Cardiac septum (tissue), 1 donor: ENCODE measurements around the gene TMEM87B. TPM values are rescaled to one million over a fixed set of nuclear protein-coding genes. Genes with fewer than 3 reads are reported as not detected.
"Not testable (repeated sequence)": the region's sequence is repeated elsewhere in the genome, so short reads cannot be mapped to it uniquely, and the experiment has no call there.

ENCODE experiments used
- DNase-seq: peaks from one replicate; pipeline ENCODE4 v3.0.0-alpha.2; 2020; ENCODE audit warnings: low spot score
- intact Hi-C: fragments of 100-400 bp; cut with DNase I; formaldehyde crosslinking; loops from one replicate; pipeline ENCODE4 v1.14.0; 2022
- total RNA-seq: library from RNA; stranded (reverse); fragmentation: NEBNext Ultra II Directional; extraction: Animal tissue kit (Norgen Biotek cat#: 25700); gene quantifications from one replicate; pipeline ENCODE4 v1.2.1, GENCODE V29; 2021
- donor health status: DM: no; HTN: no; CAD: no.

The TMEM87B gene
- total RNA-seq, 1 donor from 2014 or later = 11.0 TPM

DNA sequence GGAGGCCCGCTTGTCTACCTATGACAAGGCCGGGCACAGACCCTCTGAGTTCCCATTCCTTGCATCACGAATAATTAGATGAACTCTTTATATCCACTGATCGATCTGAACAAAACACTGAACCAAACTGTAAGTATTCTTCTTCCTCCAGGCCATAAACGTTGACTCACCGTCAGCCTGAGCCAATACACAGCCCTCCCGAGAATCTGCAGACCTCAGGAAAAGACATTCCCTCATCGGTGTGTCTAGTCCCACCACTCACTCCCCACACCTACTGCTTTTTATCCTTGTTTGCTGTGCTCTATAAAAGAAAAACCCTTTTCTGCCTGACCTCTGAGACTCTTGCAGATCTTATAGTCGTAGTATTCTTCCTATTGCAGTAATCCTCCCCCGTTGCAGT is 41.0 kb downstream of the TMEM87B start:
- no peak for DNase-seq
- intact Hi-C loops = no loop called here

DNA sequence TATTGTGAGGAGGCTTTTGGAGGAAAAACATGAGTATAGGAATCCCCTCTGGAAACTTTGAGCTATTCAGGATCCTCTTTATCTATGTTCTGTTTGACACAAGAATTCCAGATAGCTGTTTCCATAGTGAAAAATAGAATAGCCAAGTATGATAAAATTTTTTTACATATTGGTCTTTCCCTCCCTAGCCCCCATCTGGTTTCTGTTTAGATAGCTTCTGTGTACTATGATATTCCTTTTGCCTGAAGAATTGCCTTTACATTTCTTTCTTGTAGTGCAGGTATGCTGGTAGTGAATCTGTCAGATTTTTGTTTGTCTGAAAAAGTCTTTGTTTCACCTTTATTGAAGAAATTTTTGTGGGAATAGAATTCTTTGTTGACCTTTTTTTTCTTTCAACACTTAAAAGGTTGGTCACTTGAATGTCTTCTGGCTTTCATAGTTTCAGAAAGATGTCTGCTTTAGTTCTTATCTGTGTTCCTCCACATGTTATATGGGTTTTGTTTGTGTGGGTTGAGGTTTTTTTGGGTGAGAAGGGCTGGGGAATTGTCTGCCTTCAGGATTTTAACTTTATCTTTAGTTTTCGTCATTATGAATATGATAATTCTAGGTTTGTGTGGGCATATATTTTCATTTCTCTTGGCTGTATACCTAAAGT is 53.2 kb downstream of the TMEM87B start:
- intact Hi-C loops = no loop called here
- no peak for DNase-seq

DNA sequence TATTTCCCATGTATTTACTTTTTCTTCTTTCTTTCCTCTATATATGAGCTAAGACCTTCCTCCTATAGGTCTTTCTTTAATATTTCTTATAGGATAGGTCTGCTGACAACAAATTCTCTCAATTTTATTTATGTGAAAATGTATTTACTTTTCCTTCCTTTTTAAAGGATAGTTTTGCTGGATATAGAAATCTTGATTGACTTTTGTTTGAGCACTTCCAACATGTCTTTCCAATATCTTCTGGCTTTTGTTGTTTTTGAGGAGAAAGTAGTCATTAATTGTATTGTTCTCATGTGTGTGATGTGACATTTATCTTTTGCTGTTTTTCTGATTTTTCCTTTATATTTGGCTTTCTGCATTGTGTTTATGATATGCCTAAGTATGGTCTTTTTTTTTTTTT is 54.2 kb downstream of the TMEM87B start:
- DNase-seq = no peak
- intact Hi-C loops = no loop called here

DNA sequence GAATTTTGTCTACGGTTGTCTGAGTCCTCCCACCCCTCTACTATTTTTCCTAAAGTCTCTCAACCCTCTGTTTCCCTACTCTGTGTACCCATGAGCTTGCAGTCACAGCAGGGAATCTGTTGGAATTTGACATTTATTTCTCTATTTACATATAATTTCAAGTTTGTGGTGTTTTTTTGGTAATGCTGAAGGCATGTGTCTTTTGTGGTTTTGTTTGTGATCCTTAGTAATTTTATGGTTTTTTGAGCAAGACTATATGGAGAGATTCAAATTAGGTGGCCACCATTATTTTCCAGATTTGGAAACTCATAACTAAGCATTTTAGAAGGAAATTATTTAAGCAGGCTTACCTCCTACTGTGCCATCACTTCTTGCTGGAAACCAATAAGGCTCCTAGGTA is 55.9 kb downstream of the TMEM87B start:
- DNase-seq = no peak
- intact Hi-C loops = no loop called here

DNA sequence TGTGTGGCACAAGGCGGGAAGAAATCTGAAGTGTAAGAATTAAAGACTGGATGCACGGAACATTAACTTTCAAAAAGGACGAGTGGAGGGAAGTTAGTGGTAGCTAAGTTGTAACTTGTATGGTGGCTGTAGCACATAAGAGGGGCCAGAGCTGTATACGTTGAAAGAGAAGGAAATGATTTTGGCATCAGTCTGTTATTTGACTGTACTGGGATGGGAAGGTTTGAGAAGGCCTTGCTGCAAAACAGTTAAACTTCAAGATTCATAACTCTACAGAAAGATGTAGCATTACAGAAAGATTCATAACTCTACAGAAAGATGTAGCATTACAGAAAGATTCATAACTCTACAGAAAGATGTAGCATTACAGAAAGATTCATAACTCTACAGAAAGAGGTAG is 58.3 kb downstream of the TMEM87B start:
- DNase-seq, intact Hi-C loops: not testable (repeated sequence)

DNA sequence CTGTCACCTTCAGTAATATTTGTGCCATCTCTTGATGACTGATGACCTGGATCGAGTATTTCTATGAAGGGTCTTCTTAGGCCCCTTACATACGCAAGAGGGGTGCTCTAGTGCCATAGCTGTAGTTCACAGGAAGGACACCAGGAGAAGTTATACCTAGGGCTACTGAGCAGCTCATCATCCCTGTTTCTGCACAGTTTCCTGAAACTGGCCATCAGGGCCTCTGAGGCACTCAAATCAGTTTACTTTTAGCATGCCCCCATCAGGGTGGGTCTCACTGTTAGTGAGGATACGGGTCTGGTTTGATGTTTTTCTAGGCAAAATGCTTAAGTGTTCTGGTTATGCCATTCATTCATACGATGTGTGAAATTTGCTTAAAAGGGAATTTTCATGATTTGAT is 63.1 kb downstream of the TMEM87B start:
- intact Hi-C loops = no loop called here
- no peak for DNase-seq

DNA sequence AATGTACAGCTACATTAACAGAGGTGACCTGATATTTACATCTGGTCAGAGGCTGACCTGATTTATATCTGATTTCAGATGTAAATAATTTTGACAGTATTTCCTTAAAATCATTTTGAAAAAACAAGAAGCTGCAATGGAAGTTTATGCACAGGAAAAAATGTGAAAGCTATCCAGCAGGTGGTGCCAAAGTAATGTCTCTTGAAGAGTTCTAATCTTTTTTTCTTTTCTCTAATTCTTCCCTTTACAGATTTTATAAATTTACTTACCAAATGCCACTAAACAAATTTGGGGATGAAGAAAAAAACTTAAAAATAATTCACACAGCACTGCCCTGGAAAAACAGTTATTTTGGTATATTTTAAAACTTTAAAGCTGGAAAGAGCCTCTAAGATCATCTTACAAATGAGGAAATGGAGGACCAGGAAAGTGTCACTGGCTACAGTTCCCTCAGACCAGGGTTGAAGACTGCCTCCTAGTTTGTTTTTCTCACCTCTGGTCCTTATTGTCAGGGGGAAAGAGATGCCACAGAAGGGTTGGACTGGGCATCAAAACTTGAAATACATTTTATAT is 66.7 kb downstream of the TMEM87B start:
- no peak for DNase-seq
- intact Hi-C loops = loop anchor here (5.0 kb wide), 2 partner anchors 136 to 311 kb away; partner anchors contain the start of genes RGPD8 and ZC3H8

DNA sequence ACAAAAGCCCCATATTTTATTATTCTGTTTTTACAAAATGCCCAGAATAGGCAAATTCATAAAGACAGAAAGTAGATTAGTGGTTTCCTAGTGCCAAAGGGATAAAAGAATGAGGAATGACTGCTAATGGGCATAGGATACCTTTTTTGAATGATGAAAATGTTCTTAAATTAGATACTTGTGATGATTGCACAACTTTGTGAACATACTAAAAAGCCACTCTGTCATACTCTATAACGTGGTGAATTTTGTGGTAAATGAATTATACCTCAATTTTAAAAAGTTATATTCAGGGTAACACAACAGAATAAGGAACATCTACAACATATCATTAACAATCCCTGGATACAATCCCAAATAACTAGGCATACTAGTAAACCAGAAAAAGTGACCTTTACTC is 74.0 kb downstream of the TMEM87B start:
- intact Hi-C loops = no loop called here
- no peak for DNase-seq

DNA sequence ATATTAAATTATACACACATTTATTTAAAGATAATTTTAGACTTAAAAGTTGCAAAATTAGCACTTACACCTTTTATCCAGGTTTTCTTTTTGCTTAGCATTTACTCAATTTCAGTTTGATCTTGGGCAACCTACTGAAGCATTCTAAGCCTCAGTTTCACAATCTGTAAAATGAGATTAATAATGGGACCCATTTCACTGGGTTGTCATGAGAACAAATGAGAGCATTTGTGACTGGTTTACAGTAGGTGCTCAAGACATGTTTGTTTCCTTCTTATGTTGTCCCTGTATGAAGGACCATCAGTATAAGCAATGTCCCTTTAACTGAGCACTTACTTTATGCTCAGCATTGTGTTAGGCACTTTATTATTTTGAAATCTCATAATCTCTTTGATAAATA is 78.3 kb downstream of the TMEM87B start:
- no peak for DNase-seq
- intact Hi-C loops = no loop called here

DNA sequence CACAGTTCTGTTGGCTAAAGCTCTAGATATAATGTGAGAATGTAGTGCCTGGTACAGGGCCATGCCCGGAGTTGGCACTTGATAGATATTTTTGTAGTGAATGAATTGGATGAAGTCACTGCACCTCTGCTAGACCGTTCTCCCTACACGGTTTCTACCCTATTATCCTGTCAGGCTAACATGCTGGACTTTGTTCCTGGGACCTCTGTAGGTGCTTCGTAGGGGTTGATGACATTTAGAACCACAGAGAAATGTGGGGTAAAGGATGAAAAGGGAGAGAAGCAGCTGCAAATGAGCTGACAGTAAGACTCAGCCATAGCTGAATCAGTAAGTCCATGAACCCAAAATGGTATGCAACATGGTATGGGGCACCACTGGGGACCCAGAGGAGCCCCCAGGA is 79.1 kb downstream of the TMEM87B start:
- intact Hi-C loops = no loop called here
- DNase-seq = no peak

DNA sequence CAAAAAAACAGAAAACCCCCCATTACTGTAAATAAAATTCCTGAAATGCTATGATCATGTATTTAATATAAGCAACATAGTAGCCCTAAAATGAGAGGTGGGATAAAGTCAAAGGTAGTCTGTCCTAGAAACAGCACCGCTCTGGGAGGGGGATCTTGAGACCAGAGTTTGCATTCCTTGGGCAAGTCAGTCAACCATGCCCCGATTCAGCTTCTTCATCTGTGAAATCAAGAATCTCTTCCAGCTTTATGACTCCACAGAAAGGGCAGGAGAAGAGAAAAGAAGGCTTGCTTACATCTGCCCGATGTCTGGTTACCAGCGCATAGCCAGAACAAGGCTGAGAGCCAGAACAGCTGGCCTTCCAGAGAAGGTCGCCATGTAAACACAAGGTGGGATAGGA is 81.0 kb downstream of the TMEM87B start:
- intact Hi-C loops = no loop called here
- no peak for DNase-seq

DNA sequence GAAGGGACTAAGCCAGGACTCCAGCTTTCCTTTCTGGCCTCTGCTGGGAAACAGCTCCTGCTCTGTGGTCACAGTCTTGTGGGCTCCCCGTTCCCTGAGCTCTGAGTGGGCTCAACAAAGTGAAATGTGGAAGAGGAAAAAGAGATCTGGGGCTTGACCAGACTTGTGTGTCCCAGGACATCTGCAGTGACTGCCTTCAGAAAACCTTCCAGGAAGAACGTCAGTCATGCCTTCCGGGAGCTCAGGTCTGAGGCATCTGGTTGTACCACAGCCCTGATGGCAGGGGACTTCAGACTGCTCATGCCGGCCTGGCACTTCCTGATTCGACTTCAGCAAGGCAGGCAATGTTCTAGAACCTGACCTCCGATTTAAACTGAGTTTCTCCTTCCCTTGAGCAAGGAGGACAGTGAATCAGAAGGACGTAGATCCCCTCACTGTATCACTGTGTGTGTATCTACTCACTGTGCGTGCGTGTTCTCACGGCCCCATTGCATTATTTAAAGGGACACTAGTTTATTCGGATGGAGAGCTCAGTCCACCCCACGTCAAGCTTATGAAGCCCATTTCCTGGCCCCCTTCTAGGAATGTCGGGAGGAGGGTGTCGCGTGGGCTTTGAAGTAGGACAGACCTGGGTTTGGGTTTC is 82.6 kb downstream of the TMEM87B start:
- intact Hi-C loops = no loop called here
- DNase-seq = no peak

DNA sequence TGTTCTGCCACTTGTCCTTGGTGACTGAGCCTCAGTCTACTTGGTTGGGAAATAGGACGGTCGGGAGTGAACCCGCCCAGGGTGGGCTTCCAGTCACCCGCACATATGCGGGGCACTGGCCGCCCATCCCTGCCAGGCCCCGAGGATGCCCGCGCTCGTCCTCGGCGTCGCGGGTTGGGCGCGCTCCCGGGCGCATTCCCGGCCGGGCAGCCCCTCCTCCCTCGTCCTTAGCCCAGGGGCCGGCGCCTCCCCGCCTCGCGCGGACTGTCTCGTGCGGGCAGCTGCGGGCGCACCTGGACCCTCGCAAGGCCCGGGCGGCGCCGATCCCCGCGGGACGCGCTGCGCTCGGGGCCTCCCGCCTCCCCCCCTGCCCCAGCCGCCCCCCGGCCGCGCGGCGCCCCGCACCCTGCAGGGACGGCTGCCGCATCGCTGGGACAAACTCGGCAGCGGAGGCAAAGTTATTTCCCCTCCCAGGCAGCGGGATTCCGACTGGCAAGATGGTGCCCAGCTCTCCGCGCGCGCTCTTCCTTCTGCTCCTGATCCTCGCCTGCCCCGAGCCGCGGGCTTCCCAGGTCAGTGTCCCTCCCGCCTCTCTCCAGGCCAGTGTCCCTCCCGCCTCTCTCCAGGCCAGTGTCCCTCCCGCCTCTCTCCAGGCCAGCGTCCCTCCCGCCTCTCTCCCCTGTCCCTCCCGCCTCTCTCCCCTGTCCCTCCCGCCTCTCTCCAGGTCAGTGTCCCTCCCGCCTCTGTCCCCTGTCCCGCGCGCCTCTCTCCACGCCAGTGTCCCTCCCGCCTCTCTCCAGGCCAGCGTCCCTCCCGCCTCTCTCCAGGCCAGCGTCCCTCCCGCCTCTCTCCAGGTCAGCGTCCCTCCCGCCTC is 83.3 kb downstream of the TMEM87B start, which contains the start of gene FBLN7:
Gene FBLN7, plus strand, starts transcription at position 227 of the 874 bp plus-strand sequence. Its CDS starts 271 bp downstream, at position 498.
- no peak for DNase-seq
- intact Hi-C loops = no loop called here

DNA sequence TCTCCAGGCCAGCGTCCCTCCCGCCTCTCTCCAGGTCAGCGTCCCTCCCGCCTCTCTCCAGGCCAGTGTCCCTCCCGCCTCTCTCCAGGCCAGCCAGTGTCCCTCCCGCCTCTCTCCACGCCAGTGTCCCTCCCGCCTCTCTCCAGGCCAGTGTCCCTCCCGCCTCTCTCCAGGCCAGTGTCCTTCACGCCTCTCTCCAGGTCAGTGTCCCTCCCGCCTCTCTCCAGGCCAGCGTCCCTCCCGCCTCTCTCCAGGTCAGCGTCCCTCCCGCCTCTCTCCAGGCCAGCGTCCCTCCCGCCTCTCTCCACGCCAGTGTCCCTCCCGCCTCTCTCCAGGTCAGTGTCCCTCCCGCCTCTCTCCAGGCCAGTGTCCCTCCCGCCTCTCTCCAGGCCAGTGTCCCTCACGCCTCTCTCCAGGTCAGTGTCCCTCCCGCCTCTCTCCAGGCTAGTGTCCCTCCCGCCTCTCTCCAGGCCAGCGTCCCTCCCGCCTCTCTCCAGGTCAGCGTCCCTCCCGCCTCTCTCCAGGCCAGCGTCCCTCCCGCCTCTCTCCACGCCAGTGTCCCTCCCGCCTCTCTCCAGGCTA is 84.1 kb downstream of the TMEM87B start:
- intact Hi-C loops, DNase-seq: not testable (repeated sequence)

DNA sequence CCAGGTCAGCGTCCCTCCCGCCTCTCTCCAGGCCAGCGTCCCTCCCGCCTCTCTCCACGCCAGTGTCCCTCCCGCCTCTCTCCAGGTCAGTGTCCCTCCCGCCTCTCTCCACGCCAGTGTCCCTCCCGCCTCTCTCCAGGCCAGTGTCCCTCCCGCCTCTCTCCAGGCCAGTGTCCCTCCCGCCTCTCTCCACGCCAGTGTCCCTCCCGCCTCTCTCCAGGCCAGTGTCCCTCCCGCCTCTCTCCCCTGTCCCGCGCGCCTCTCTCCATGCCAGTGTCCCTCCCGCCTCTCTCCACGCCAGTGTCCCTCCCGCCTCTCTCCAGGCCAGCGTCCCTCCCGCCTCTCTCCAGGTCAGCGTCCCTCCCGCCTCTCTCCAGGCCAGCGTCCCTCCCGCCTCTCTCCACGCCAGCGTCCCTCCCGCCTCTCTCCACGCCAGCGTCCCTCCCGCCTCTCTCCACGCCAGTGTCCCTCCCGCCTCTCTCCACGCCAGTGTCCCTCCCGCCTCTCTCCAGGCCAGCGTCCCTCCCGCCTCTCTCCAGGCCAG is 84.7 kb downstream of the TMEM87B start:
- intact Hi-C loops, DNase-seq: not testable (repeated sequence)

DNA sequence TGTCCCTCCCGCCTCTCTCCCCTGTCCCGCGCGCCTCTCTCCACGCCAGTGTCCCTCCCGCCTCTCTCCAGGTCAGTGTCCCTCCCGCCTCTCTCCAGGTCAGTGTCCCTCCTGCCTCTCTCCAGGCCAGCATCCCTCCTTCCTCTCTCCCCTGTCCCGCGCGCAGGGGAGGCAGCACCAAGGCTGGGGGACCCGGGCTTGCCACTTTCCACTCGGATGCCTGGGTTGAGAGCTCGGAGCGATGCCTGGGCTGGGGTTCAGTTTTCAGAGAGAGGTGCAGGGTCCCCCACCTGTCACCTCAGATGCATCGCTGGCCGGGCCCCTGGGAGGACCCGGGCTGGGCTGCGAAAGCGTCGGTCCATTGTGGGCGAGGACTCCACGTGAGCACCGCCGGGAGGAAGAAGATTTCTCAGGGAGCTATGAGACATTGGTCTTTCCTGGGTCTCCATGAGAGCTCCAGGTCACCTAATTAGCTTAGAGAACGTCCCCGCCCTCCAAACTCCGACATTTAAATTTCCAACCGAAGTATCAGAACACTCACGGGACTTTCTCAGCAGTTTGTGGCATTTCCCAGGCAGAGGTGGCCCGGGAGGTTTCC is 85.2 kb downstream of the TMEM87B start:
- intact Hi-C loops = no loop called here
- no peak for DNase-seq

DNA sequence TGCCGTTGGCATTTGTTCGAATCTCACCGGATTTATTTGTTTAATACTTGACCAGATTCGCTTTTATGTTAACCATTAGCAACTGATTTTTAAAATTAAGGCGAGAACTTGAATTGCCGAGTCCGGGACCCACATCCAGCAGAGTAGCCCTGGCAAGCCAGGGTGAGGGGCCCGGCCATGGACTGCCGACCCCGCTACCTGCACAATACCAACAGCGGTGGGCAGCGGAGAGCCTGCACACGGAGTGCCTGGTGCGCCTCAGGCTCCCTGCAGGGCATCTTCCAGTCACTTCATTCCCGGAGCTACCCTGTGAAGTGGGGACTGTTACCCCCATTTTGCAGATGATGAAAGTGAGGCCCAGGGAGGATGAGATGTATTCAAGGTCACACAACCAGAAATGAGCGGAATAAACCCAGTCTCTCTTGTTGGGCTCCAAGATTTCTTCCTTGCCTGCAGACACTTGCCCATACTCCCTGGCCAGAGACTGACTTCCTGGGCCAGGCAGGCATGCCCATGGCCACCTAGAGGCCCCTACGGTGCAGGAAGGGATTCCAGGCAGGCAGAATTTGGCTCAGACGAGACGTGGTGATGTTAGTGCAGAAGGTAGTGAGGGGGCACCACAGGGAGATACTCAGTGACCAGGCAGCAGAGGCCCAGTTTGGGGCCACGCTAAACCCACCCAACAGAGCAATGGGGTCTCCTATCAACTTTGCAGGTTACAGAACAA is 86.0 kb downstream of the TMEM87B start:
- intact Hi-C loops = no loop called here
- DNase-seq = no peak

DNA sequence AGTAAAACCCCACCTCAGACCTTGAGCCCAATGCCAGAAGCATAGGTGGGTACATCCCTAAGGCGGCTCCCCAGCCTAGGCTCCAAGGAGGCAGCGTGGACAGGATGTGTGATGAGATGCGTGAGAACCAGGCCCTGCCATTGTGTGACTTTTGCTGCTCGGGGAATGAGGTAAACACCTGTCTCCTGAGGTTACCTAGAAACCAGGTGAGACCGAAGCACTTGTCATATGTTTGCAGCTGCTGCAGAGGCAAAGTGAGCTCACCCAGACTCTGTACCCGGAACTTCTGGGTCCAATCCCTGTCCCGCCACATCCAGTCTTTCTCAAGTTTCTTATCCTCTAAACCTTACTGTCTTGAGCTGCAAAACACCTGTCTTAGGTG is 86.5 kb downstream of the TMEM87B start:
- intact Hi-C loops = no loop called here
- no peak for DNase-seq
